Measurements from ENCODE around the gene DHRS11. TPM values are rescaled to one million over a fixed set of nuclear protein-coding genes. Genes with fewer than 3 reads are reported as not detected.

Gene DHRS11
- total and polyA plus RNA-seq, 2 experiments from 2014 or later: 21.9 to 25.0 TPM

GRCh38 chr17:36613155-36613554 is 21.5 kb downstream of the DHRS11 start:
- Histone ChIP-seq H3K4me3 (no peak overlapping the region), H3K27ac (no peak overlapping the region)
- DNase-seq (ENCODE audit: low read depth in 1 of 2, low spot score in 1 of 2): no peak

GRCh38 chr17:36614081-36614480 is 22.4 kb downstream of the DHRS11 start:
- Histone ChIP-seq H3K27me3 (no peaks in the 10 kb centered on the region), H3K36me3 (no peaks in the 10 kb centered on the region), H3K4me3 (no peak overlapping the region), H3K4me1 (ENCODE audit: low read depth) (peaks cover 7% of the 10 kb centered on the region), H3K9me3 (ENCODE audit: low read depth) (no peaks in the 10 kb centered on the region), H3K27ac (no peak overlapping the region)
- TF ChIP-seq, protein P1, sequence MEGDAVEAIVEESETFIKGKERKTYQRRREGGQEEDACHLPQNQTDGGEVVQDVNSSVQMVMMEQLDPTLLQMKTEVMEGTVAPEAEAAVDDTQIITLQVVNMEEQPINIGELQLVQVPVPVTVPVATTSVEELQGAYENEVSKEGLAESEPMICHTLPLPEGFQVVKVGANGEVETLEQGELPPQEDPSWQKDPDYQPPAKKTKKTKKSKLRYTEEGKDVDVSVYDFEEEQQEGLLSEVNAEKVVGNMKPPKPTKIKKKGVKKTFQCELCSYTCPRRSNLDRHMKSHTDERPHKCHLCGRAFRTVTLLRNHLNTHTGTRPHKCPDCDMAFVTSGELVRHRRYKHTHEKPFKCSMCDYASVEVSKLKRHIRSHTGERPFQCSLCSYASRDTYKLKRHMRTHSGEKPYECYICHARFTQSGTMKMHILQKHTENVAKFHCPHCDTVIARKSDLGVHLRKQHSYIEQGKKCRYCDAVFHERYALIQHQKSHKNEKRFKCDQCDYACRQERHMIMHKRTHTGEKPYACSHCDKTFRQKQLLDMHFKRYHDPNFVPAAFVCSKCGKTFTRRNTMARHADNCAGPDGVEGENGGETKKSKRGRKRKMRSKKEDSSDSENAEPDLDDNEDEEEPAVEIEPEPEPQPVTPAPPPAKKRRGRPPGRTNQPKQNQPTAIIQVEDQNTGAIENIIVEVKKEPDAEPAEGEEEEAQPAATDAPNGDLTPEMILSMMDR (IDR thresholded peaks at IDR 0.05; ENCODE audit: low read depth, low read length): no peak
- DNase-seq (ENCODE audit: low read depth in 1 of 2, low spot score in 1 of 2): no peak

More at GRCh38 chr17:36613155-36613554, 21.5 kb downstream of the DHRS11 start:
- TF ChIP-seq, protein P1 (IDR thresholded peaks at IDR 0.05; ENCODE audit: low read depth, low read length): no peak
- Histone ChIP-seq H3K27me3 (no peaks in the 10 kb centered on the region), H3K36me3 (no peaks in the 10 kb centered on the region), H3K4me1 (ENCODE audit: low read depth) (peaks cover 7% of the 10 kb centered on the region), H3K9me3 (ENCODE audit: low read depth) (no peaks in the 10 kb centered on the region)

GRCh38 chr17:36614933-36615332 is 23.3 kb downstream of the DHRS11 start:
- no peaks in the 10 kb centered on the region for H3K9me3 ChIP-seq (ENCODE audit: low read depth)
- DNase-seq (ENCODE audit: low read depth in 1 of 2, low spot score in 1 of 2): peak in 1 of 2 donors; percentile 46
- H3K4me1 ChIP-seq (ENCODE audit: low read depth): peaks cover 7% of the 10 kb centered on the region

GRCh38 chr17:36616061-36617029 is 24.7 kb downstream of the DHRS11 start:
- TF ChIP-seq, protein P1 (IDR thresholded peaks at IDR 0.05; ENCODE audit: low read depth, low read length): no peak
- no peak for DNase-seq (ENCODE audit: low read depth in 1 of 2, low spot score in 1 of 2)

More at GRCh38 chr17:36614933-36615332, 23.3 kb downstream of the DHRS11 start:
- no peaks in the 10 kb centered on the region for H3K27me3 ChIP-seq
- peak overlapping the region; percentile 9 for H3K27ac ChIP-seq
- TF ChIP-seq, protein P1 (IDR thresholded peaks at IDR 0.05; ENCODE audit: low read depth, low read length): no peak
- H3K4me3 ChIP-seq: no peak overlapping the region
- H3K36me3 ChIP-seq: no peaks in the 10 kb centered on the region

GRCh38 chr17:36617773-36618172 is 26.1 kb downstream of the DHRS11 start:
- TF ChIP-seq, protein P1 (IDR thresholded peaks at IDR 0.05; ENCODE audit: low read depth, low read length): no peak
- no peak overlapping the region for H3K4me3 ChIP-seq
- DNase-seq (ENCODE audit: low read depth in 1 of 2, low spot score in 1 of 2): no peak

More at GRCh38 chr17:36616061-36617029, 24.7 kb downstream of the DHRS11 start:
- Histone ChIP-seq H3K4me1 (ENCODE audit: low read depth) (peaks cover 7% of the 10 kb centered on the region), H3K9me3 (ENCODE audit: low read depth) (no peaks in the 10 kb centered on the region), H3K27me3 (peaks cover 3% of the 10 kb centered on the region), H3K27ac (no peak overlapping the region), H3K36me3 (no peaks in the 10 kb centered on the region), H3K4me3 (no peak overlapping the region)

More at GRCh38 chr17:36617773-36618172, 26.1 kb downstream of the DHRS11 start:
- H3K27ac ChIP-seq: no peak overlapping the region
- H3K4me1 ChIP-seq (ENCODE audit: low read depth): peaks cover 7% of the 10 kb centered on the region
- H3K36me3 ChIP-seq: no peaks in the 10 kb centered on the region
- H3K27me3 ChIP-seq: peaks cover 3% of the 10 kb centered on the region
- H3K9me3 ChIP-seq (ENCODE audit: low read depth): no peaks in the 10 kb centered on the region
